ENCODE results near the gene WAPL.

DNA sequence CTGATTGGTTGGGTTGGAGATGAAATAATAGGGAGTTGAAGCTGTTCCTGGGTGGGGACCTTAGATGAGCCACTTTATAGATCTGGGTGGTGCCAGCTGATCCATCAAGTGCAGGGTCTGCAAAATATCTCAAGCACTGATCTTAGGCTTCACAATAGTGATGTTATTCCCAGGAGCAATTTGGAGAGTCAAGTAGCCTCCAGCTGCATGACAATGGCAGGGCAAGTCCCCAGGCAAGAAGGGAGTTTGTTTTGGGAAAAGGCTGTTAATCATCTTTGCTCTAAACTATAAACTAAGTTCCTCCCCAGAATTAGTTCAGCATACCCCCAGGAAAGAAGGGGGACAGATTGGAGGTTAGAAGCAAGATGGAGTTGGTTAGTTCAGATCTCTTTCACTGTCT is 47.7 kb upstream of the WAPL start:
- TF ChIP-seq, protein P1, sequence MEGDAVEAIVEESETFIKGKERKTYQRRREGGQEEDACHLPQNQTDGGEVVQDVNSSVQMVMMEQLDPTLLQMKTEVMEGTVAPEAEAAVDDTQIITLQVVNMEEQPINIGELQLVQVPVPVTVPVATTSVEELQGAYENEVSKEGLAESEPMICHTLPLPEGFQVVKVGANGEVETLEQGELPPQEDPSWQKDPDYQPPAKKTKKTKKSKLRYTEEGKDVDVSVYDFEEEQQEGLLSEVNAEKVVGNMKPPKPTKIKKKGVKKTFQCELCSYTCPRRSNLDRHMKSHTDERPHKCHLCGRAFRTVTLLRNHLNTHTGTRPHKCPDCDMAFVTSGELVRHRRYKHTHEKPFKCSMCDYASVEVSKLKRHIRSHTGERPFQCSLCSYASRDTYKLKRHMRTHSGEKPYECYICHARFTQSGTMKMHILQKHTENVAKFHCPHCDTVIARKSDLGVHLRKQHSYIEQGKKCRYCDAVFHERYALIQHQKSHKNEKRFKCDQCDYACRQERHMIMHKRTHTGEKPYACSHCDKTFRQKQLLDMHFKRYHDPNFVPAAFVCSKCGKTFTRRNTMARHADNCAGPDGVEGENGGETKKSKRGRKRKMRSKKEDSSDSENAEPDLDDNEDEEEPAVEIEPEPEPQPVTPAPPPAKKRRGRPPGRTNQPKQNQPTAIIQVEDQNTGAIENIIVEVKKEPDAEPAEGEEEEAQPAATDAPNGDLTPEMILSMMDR (IDR thresholded peaks at IDR 0.05): no peak
- TF ChIP-seq EZH2 (IDR thresholded peaks at IDR 0.05) (no peak), EZH2phosphoT487 (IDR thresholded peaks at IDR 0.05) (no peak)
